Hepatocyte (in vitro differentiated cells): ENCODE results near the gene PTPRN2. TPM values are rescaled to one million over a fixed set of nuclear protein-coding genes. Genes with fewer than 3 reads are reported as not detected.

ENCODE experiments used
- DNase-seq: peaks from one replicate; pipeline ENCODE4 v3.0.0-alpha.2; 2016; ENCODE audit warnings: low spot score
- H2AFZ ChIP-seq: fragments of 200-600 bp; sonication (generic); 2 replicates; pipeline ENCODE4 v1.6.0; 2016; ENCODE audit warnings: antibody characterized with exemption, mild to moderate bottlenecking
- H3K27ac ChIP-seq: fragments of 200-600 bp; sonication (generic); 2 replicates; pipeline ENCODE4 v1.5.1; 2016; ENCODE audit warnings: mild to moderate bottlenecking
- H3K27me3 ChIP-seq: fragments of 200-600 bp; sonication (generic); 2 replicates; pipeline ENCODE4 v1.6.1; 2016
- H3K36me3 ChIP-seq: fragments of 200-600 bp; sonication (generic); replicated peaks from 2 replicates; pipeline ENCODE4 v1.5.1; 2016; ENCODE audit warnings: low read depth; ENCODE audit not compliant: insufficient read depth
- H3K4me1 ChIP-seq: fragments of 200-600 bp; sonication (generic); 2 replicates; pipeline ENCODE4 v1.5.1; 2016; ENCODE audit warnings: mild to moderate bottlenecking, moderate library complexity; ENCODE audit not compliant: insufficient read depth
- H3K4me2 ChIP-seq: fragments of 200-600 bp; sonication (generic); 2 replicates; pipeline ENCODE4 v1.6.0; 2016
- H3K4me3 ChIP-seq: fragments of 200-600 bp; sonication (generic); 2 replicates; pipeline ENCODE4 v1.5.1; 2016; ENCODE audit warnings: mild to moderate bottlenecking
- H3K79me2 ChIP-seq: fragments of 200-600 bp; sonication (generic); 2 replicates; pipeline ENCODE4 v1.6.0; 2017; ENCODE audit warnings: mild to moderate bottlenecking
- H3K9me2 ChIP-seq: fragments of 200-600 bp; sonication (generic); replicated peaks from 2 replicates; pipeline ENCODE4 v1.6.0; 2017; ENCODE audit warnings: mild to moderate bottlenecking; ENCODE audit not compliant: insufficient read depth
- H3K9me3 ChIP-seq: fragments of 200-600 bp; sonication (generic); 2 replicates; pipeline ENCODE4 v1.5.1; 2016; ENCODE audit warnings: low read depth, mild to moderate bottlenecking
- H4K20me1 ChIP-seq: fragments of 200-600 bp; sonication (generic); 2 replicates; pipeline ENCODE4 v1.6.0; 2016; ENCODE audit warnings: mild to moderate bottlenecking; ENCODE audit not compliant: insufficient read depth, poor library complexity, severe bottlenecking
- EZH2 ChIP-seq: fragments of 200-600 bp; sonication (generic); IDR thresholded peaks from 2 replicates; pipeline ENCODE4 v1.6.1; 2016; ENCODE audit warnings: antibody characterized with exemption, mild to moderate bottlenecking, borderline replicate concordance
- EZH2phosphoT487 ChIP-seq: fragments of 200-600 bp; sonication (generic); IDR thresholded peaks from one replicate; pipeline ENCODE4 v1.6.1; 2018; ENCODE audit warnings: antibody characterized with exemption, mild to moderate bottlenecking, low read depth, moderate library complexity; ENCODE audit not compliant: unreplicated experiment, severe bottlenecking
- WGBS: methylation state at CpG from one replicate; pipeline ENCODE4 v1.1.6; 2016; ENCODE audit warnings: low lambda C conversion rate; ENCODE audit errors: missing lambda C conversion rate; 5-methylcytosine and 5-hydroxymethylcytosine counted together
- polyA plus RNA-seq: library from polyadenylated mRNA; unstranded; fragments of >200 nt; fragmentation: Nextera tagmentation; extraction: Ambion mirVana; gene quantifications from 2 replicates; pipeline ENCODE4 v1.2.1, GENCODE V29; 2016
- total RNA-seq: library from RNA; depleted of rRNA; stranded (reverse); fragments of >200 nt; gene quantifications from 2 replicates; pipeline ENCODE4 v1.2.3, GENCODE V29; 2014
- TF ChIP-seq, protein P1 (sequence below): fragments of 200-600 bp; sonication (generic); IDR thresholded peaks from 2 replicates; pipeline ENCODE4 v1.5.1; 2016; ENCODE audit warnings: antibody characterized with exemption, mild to moderate bottlenecking; ENCODE audit not compliant: poor library complexity

Gene PTPRN2
- total and polyA plus RNA-seq, 2 experiments from 2014 or later: 2.1 to 3.3 TPM

- Histone ChIP-seq H3K27me3 (no peaks in the 10 kb centered on the region), H3K79me2 (no peaks in the 10 kb centered on the region), H2AFZ (no peak overlapping the region), H3K27ac (no peak overlapping the region), H4K20me1 (no peaks in the 10 kb centered on the region), H3K4me3 (no peak overlapping the region), H3K4me1 (no peaks in the 10 kb centered on the region), H3K9me2 (no peaks in the 10 kb centered on the region), H3K9me3 (no peaks in the 10 kb centered on the region), H3K36me3 (no peaks in the 10 kb centered on the region), H3K4me2 (no peak overlapping the region)
- no peak for TF ChIP-seq EZH2
- TF ChIP-seq, protein P1, sequence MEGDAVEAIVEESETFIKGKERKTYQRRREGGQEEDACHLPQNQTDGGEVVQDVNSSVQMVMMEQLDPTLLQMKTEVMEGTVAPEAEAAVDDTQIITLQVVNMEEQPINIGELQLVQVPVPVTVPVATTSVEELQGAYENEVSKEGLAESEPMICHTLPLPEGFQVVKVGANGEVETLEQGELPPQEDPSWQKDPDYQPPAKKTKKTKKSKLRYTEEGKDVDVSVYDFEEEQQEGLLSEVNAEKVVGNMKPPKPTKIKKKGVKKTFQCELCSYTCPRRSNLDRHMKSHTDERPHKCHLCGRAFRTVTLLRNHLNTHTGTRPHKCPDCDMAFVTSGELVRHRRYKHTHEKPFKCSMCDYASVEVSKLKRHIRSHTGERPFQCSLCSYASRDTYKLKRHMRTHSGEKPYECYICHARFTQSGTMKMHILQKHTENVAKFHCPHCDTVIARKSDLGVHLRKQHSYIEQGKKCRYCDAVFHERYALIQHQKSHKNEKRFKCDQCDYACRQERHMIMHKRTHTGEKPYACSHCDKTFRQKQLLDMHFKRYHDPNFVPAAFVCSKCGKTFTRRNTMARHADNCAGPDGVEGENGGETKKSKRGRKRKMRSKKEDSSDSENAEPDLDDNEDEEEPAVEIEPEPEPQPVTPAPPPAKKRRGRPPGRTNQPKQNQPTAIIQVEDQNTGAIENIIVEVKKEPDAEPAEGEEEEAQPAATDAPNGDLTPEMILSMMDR: no peak
- TF ChIP-seq EZH2phosphoT487: no peak
- WGBS: 93% methylated on average over 17 of the region's 17 CpGs
- no peak for DNase-seq
These were observed 976.8 kb downstream of the PTPRN2 start for GRCh38 chr7:157610671-157611295.

DNA sequence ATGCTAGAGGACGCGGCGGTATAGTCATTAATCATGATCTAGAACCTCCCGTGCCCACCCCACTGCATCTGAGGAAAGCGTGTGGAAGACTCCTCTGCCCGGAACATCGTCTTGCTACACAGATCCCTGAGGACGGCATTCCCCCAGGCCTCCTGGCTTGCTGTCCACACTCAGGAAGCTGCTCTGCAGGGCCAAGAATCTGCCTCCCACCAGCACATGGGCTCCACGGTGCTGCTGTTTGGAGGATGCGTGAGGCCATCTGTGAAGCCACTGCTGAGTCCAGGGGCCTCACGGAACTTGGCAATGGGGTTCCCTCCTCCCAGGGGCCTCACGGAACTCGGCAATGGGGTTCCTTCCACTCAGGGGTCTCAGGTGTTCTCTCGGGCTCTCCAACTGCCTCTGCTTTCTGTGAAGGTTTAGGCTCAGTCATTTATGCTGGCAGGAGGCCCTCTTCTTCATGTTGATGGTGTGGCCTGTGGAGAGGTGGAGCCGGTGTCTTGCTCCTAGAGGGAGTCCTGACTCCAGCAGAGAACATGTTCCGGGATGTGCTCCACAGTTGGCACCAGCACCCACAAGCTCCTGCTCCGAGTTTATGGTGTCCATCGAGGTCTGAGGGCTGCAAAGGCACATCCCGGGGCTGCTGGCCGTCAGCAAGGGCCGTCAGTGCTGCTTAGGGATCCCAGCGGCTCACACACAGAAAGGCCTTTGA is 977.5 kb downstream of the PTPRN2 start:
- Histone ChIP-seq H3K36me3 (no peaks in the 10 kb centered on the region), H3K27me3 (no peaks in the 10 kb centered on the region), H3K4me1 (no peaks in the 10 kb centered on the region), H3K27ac (no peak overlapping the region), H3K9me2 (no peaks in the 10 kb centered on the region), H3K9me3 (no peaks in the 10 kb centered on the region), H3K79me2 (no peaks in the 10 kb centered on the region), H3K4me3 (no peak overlapping the region), H3K4me2 (no peak overlapping the region), H2AFZ (no peak overlapping the region), H4K20me1 (no peaks in the 10 kb centered on the region)
- WGBS: 92% methylated on average over 22 of the region's 22 CpGs
- TF ChIP-seq EZH2phosphoT487: no peak
- no peak for TF ChIP-seq EZH2
- TF ChIP-seq, protein P1: no peak
- DNase-seq: no peak

DNA sequence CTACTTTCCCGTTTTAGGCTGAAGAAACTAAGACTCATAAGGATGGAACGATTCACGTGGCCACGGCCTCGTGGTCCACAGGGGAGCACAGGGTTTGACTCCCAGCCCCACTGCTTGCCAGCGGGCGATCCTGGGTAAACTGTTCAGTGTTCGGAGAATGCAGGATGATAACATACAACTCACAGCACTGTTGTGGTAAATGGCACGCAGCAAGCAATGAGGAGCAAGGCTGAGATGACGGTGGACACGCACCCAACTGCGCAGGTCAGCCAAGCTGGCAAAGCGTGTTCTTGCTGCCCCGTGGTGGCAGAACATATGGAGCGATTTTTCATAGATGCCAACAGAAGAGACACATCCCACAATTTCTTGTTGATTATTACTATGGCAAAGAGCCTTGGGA is 978.1 kb downstream of the PTPRN2 start:
- H2AFZ ChIP-seq: no peak overlapping the region
- no peak overlapping the region for H3K4me2 ChIP-seq
- no peak for DNase-seq
- TF ChIP-seq, protein P1: no peak
- TF ChIP-seq EZH2phosphoT487: no peak
- TF ChIP-seq EZH2: no peak
- no peaks in the 10 kb centered on the region for H3K79me2 ChIP-seq
- H3K27me3 ChIP-seq: no peaks in the 10 kb centered on the region
- no peaks in the 10 kb centered on the region for H3K9me3 ChIP-seq
- 97% methylated on average over 15 of the region's 15 CpGs for WGBS
- H3K27ac ChIP-seq: no peak overlapping the region
- no peaks in the 10 kb centered on the region for H3K36me3 ChIP-seq
- no peaks in the 10 kb centered on the region for H4K20me1 ChIP-seq
- H3K4me3 ChIP-seq: no peak overlapping the region
- no peaks in the 10 kb centered on the region for H3K4me1 ChIP-seq
- H3K9me2 ChIP-seq: no peaks in the 10 kb centered on the region
